Heart left ventricle (tissue), 16 donors: ENCODE measurements around the gene LMTK2. TPM values are rescaled to one million over a fixed set of nuclear protein-coding genes. Genes with fewer than 3 reads are reported as not detected.

Experiments
- ATAC-seq, 4 donors: fragments of 200-7000 bp; cut with Tn5 transposase; one replicate each; pipeline ENCODE4 v1.9.1; 2020 to 2022; ENCODE audit warnings: moderate library complexity in 4 of 4, mild to moderate bottlenecking in 3 of 4, moderate number of reproducible peaks in 1 of 4
- DNase-seq, 5 donors: peaks; one replicate each; pipeline ENCODE4 v3.0.0-alpha.2; 2020
- H3K27ac ChIP-seq, 12 donors: fragments of 200-600 bp; sonication (generic) in 4 of 12; one replicate each; pipeline versions ENCODE4 v1.5.0 to v1.8.0; 2016 to 2022; ENCODE audit warnings: mild to moderate bottlenecking in 2 of 12
- H3K27me3 ChIP-seq, 9 donors: fragments of 200-600 bp; sonication (generic) in 2 of 9; one replicate each; pipeline versions ENCODE4 v1.5.1 to v1.8.0; 2016 to 2022; ENCODE audit warnings: mild to moderate bottlenecking in 3 of 9
- H3K36me3 ChIP-seq, 9 donors: fragments of 200-600 bp; sonication (generic) in 2 of 9; one replicate each; pipeline versions ENCODE4 v1.5.0 to v1.8.0; 2018 to 2022; ENCODE audit warnings: mild to moderate bottlenecking in 2 of 9
- H3K4me1 ChIP-seq, 12 donors: fragments of 200-600 bp; sonication (generic) in 4 of 12; one replicate each; pipeline versions ENCODE4 v1.5.0 to v1.8.0; 2016 to 2022; ENCODE audit warnings: mild to moderate bottlenecking in 3 of 12
- H3K4me3 ChIP-seq, 12 donors: fragments of 200-600 bp; sonication (generic) in 4 of 12; one replicate each; pipeline versions ENCODE4 v1.5.0 to v1.8.0; 2017 to 2022; ENCODE audit warnings: mild to moderate bottlenecking in 9 of 12, moderate library complexity in 4 of 12
- H3K9me3 ChIP-seq, 12 donors: fragments of 200-600 bp; sonication (generic) in 4 of 12; one replicate each; pipeline versions ENCODE4 v1.5.0 to v1.8.0; 2016 to 2022; ENCODE audit warnings: mild to moderate bottlenecking in 1 of 12
- CTCF ChIP-seq, 12 donors: fragments of 200-600 bp; sonication (generic) in 4 of 12; IDR thresholded peaks; one replicate each; pipeline versions ENCODE4 v1.5.0 to v1.8.0; 2018 to 2022; ENCODE audit warnings: antibody characterized with exemption in 12 of 12, mild to moderate bottlenecking in 5 of 12
- POLR2A ChIP-seq, 2 donors: fragments of 450-650 bp; IDR thresholded peaks; one replicate each; pipeline ENCODE4 v1.6.1; 2017; ENCODE audit warnings: antibody characterized with exemption in 2 of 2, mild to moderate bottlenecking in 2 of 2, moderate library complexity in 2 of 2
- WGBS, 4 donors: extraction: QIAGEN DNeasy Blood & Tissue Kit in 2 of 4; methylation state at CpG; one replicate each; pipeline versions ENCODE4 v1.1.5 to v1.1.7; 2013 to 2018; 5-methylcytosine and 5-hydroxymethylcytosine counted together
- intact Hi-C, 10 donors: fragments of 100-400 bp; cut with DNase I; formaldehyde crosslinking; loops; one replicate each; pipeline versions ENCODE4 v1.11.1 to v1.14.2; 2022
- polyA plus RNA-seq, 2 donors: library from polyadenylated mRNA; stranded (reverse); fragments of 200-250 nt; gene quantifications; one replicate each; pipeline ENCODE4 v1.2.3, GENCODE V29; 2013
- total RNA-seq, 9 donors: library from RNA; depleted of rRNA in 2 of 9; stranded (reverse); fragments of >200 nt in 2 of 9; fragmentation: NEBNext Ultra II Directional in 3 of 9; extraction: Animal tissue kit (Norgen Biotek cat#: 25700) in 3 of 9; gene quantifications; one replicate each; pipeline versions ENCODE4 v1.1.0 to v1.2.4, GENCODE V29; 2016 to 2023
- donor health status: ischemic (EF 13 %, LVEDD 7.1; RV severe dilation, severe dysfunction).
- donor health status: healthy with polysubstance abuse.
- donor health status: DM: no; HTN: yes; CAD: no.
- donor health status: DM: no; HTN: no; CAD: no.
- donor health status: ischemic (EF 25% LVEDD 6.9; RV normal size, moderate dysfunction).
- donor health status: ischemic (EF 25% LVEDD 5.7; RV mildly dilated, moderate dysfunction).
- donor health status: healthy.
- donor health status: DM: yes; HTN: yes; CAD: no.
- donor health status: ischemic (EF 35%, LVEDD 5.7; RV mildly dilated, moderate dysfunction).
- donor health status: nonischemic (EF 11% LVEDD 7.7; RV severe dilation, severe dysfunction).
- donor health status: DM: yes; HTN: yes; CAD: no.
- donor health status: PGD.
- donor health status: ischemic (EF 29% LVEDD 5.4; RV normal size, mild dysfunction).
- donor health status: nonischemic (EF 23%, LVEDD 6.1; RV moderate dilation, normal function).

Gene LMTK2
- total and polyA plus RNA-seq, 11 donors, result 6.3 to 58.3 (median 27.3) TPM

- no peaks in the 10 kb centered on the region for H3K9me3 ChIP-seq
- H3K27me3 ChIP-seq, result peaks cover 0 to 6% (median 0%) of the 10 kb centered on the region in 9 donors
- intact Hi-C loops, result no loop called here
- TF ChIP-seq POLR2A (IDR thresholded peaks at IDR 0.05) (no peak), CTCF (IDR thresholded peaks at IDR 0.05) (no peak)
- WGBS, 4 donors, result 79 to 91% (median 87%) methylated on average over 3 of the region's 3 CpGs
- no peak overlapping the region for H3K4me3 ChIP-seq
- no peak overlapping the region for H3K27ac ChIP-seq
- DNase-seq (no peak), ATAC-seq (no peak)
- no peaks in the 10 kb centered on the region for H3K4me1 ChIP-seq
- no peaks in the 10 kb centered on the region for H3K36me3 ChIP-seq
Measured at GRCh38 chr7:98084631-98085030, 22.0 kb upstream of the LMTK2 start.

GRCh38 chr7:98085674-98086073, 21.0 kb upstream of the LMTK2 start:
- no peak for TF ChIP-seq POLR2A (IDR thresholded peaks at IDR 0.05)
- TF ChIP-seq CTCF (IDR thresholded peaks at IDR 0.05), result no peak
- H3K4me3 ChIP-seq, result no peak overlapping the region
- no peaks in the 10 kb centered on the region for H3K36me3 ChIP-seq
- intact Hi-C loops, result no loop called here
- no peaks in the 10 kb centered on the region for H3K4me1 ChIP-seq
- DNase-seq (no peak), ATAC-seq (no peak)
- no peaks in the 10 kb centered on the region for H3K9me3 ChIP-seq
- H3K27me3 ChIP-seq, result peaks cover 0 to 6% (median 0%) of the 10 kb centered on the region in 9 donors
- H3K27ac ChIP-seq, result no peak overlapping the region
- WGBS, 4 donors, result 61 to 86% (median 71%) methylated on average over 4 of the region's 4 CpGs

- no peaks in the 10 kb centered on the region for H3K4me1 ChIP-seq
- peaks cover 0 to 6% (median 0%) of the 10 kb centered on the region in 9 donors for H3K27me3 ChIP-seq
- no peaks in the 10 kb centered on the region for H3K9me3 ChIP-seq
- no peak overlapping the region for H3K27ac ChIP-seq
- TF ChIP-seq POLR2A (IDR thresholded peaks at IDR 0.05) (no peak), CTCF (IDR thresholded peaks at IDR 0.05) (no peak)
- DNase-seq, result no peak
- 74 to 84% (median 77%) methylated on average over 6 to 11 of the region's 11 CpGs for WGBS, 4 donors
- no peak for ATAC-seq
- H3K36me3 ChIP-seq, result no peaks in the 10 kb centered on the region
- intact Hi-C loops, result no loop called here
- H3K4me3 ChIP-seq, result no peak overlapping the region
Measured at GRCh38 chr7:98086281-98086718, 20.4 kb upstream of the LMTK2 start.

GRCh38 chr7:98088109-98088508, 18.6 kb upstream of the LMTK2 start:
- H3K9me3 ChIP-seq, result peaks cover 0 to 6% (median 0%) of the 10 kb centered on the region in 12 donors
- H3K27ac ChIP-seq, result no peak overlapping the region
- no peak for DNase-seq
- peaks cover 0 to 6% (median 0%) of the 10 kb centered on the region in 9 donors for H3K27me3 ChIP-seq
- no peak for ATAC-seq
- 82 to 89% (median 86%) methylated on average over 3 of the region's 3 CpGs for WGBS, 4 donors
- TF ChIP-seq POLR2A (IDR thresholded peaks at IDR 0.05), result no peak
- TF ChIP-seq CTCF (IDR thresholded peaks at IDR 0.05), result no peak
- no peaks in the 10 kb centered on the region for H3K4me1 ChIP-seq
- intact Hi-C loops, result no loop called here
- H3K4me3 ChIP-seq, result no peak overlapping the region
- H3K36me3 ChIP-seq, result no peaks in the 10 kb centered on the region
